Activated CD4-positive, alpha-beta T cell treated with anti-CD3 and anti-CD28 coated beads for 36 hours (primary cell): Measurements from ENCODE around the gene ULBP3. TPM values are rescaled to one million over a fixed set of nuclear protein-coding genes. Genes with fewer than 3 reads are reported as not detected.
"Not testable (repeated sequence)": the region's sequence is repeated elsewhere in the genome, so short reads cannot be mapped to it uniquely, and the experiment has no call there.

Source experiments
- ATAC-seq: fragments of 200-7000 bp; cut with Tn5 transposase; one replicate; pipeline ENCODE4 v1.10.0; 2021; ENCODE audit warnings: mild to moderate bottlenecking, moderate library complexity
- CTCF ChIA-PET: fragments of 350-600 bp; sonication (Branson Sonifier 250); formaldehyde crosslinking; loops from one replicate; lab custom pipeline; 2021; ENCODE audit warnings: antibody characterized with exemption; lab: Charles Lee
- POLR2A ChIA-PET: fragments of 350-600 bp; sonication (Branson Sonifier 250); formaldehyde crosslinking; loops from one replicate; lab custom pipeline; 2021; ENCODE audit warnings: antibody characterized with exemption, inconsistent platforms; lab: Charles Lee
- DNase-seq: peaks from one replicate; pipeline ENCODE4 v3.0.0-alpha.2; 2020
- H3K27ac Mint-ChIP-seq: one replicate; pipeline ENCODE4 v1.8.0; 2021; ENCODE audit warnings: mixed read lengths
- H3K27me3 Mint-ChIP-seq: one replicate; pipeline ENCODE4 v1.8.0; 2021; ENCODE audit warnings: mixed read lengths
- H3K36me3 Mint-ChIP-seq: one replicate; pipeline ENCODE4 v1.8.0; 2021; ENCODE audit warnings: low read depth, mixed read lengths
- H3K4me1 Mint-ChIP-seq: one replicate; pipeline ENCODE4 v1.8.0; 2021; ENCODE audit warnings: mixed read lengths
- H3K4me3 Mint-ChIP-seq: one replicate; pipeline ENCODE4 v1.8.0; 2021; ENCODE audit warnings: mild to moderate bottlenecking, moderate library complexity, mixed read lengths
- H3K9me3 Mint-ChIP-seq: one replicate; pipeline ENCODE4 v1.8.0; 2021; ENCODE audit warnings: low read depth, mixed read lengths
- intact Hi-C, 2 experiments: fragments of 100-400 bp; cut with DNase I in 1 of 2; cut with micrococcal nuclease in 1 of 2; formaldehyde crosslinking; loops; one replicate each; pipeline versions ENCODE4 v1.14.2 to v1.15.1; 2022 to 2024; cut with DNase I, micrococcal nuclease
- total RNA-seq, 2 experiments: library from RNA; stranded (reverse); gene quantifications; one replicate each; pipeline ENCODE4 v1.2.3, GENCODE V29; 2021

ULBP3 gene
- total RNA-seq, 2 experiments from 2014 or later = 0.46 to 0.77 TPM

DNA sequence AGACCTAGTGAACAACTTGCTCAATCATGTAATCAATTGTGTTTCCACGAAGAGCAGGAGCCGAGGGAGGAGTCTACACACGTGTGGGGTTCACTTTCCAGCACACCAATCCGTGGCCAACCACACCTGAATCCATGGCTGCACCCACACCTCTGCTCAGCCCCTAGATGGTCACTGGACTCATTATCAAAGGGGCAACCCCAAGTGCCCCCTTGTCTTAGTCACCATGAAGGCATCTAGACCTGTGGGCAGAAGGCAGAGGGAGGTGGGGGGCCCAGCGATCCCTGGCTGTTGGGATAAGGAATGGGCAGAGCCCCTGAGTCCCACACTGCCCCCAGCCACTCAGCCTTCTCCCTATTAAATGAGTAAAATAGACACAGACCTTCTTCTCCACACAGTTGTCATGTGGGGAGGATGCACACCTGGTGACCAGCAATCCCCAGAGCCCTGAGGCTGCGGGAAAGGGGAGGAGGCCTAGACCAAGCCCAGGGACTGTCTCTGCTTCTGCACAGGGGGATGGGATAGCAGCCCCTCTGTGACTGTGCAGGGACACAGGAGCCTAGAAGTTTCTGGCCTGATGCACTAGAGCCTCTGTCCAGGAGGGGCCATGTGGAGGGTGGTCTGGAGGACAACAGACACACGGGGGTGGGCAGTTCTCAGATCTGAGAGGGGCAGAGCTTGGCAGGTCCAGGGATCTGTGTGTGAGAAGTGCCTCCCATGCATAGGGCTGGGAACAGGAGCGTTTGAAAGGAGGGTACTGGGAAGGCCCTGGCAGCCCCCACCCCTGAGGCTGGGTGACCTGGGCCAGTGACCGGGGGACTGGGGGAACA lies 41.7 kb downstream of the ULBP3 start:
- ChIA-PET CTCF (no interaction called here), POLR2A (no interaction called here)
- Mint-ChIP-seq H3K4me3 (no peak overlapping the region), H3K27ac (no peak overlapping the region), H3K36me3 (no peaks in the 10 kb centered on the region), H3K9me3 (no peaks in the 10 kb centered on the region), H3K27me3 (peaks cover 50% of the 10 kb centered on the region), H3K4me1 (peaks cover 17% of the 10 kb centered on the region)
- intact Hi-C loops = no loop called here
- DNase-seq (no peak), ATAC-seq (no peak)

- ChIA-PET POLR2A (no interaction called here), CTCF (interaction anchor here (0.7 kb wide), 1 partner anchor 86 kb away, joined by 3 read pairs; no protein-coding TSS in a partner anchor)
- Mint-ChIP-seq H3K4me1 (peaks cover 17% of the 10 kb centered on the region), H3K9me3 (no peaks in the 10 kb centered on the region), H3K27ac (no peak within 1 kb of the TSS), H3K27me3 (peaks cover 57% of the 10 kb centered on the region), H3K36me3 (no peaks in the 10 kb centered on the region), H3K4me3 (no peak within 1 kb of the TSS)
- intact Hi-C loops = no loop called here
- ATAC-seq = peak; percentile 98
- peak; percentile 68 for DNase-seq
These were observed 43.6 kb downstream of the ULBP3 start, which contains the start of gene RAET1L for GRCh38 chr6:150025201-150025917. Gene RAET1L (minus strand): TSS chr6:150025532. CDS start chr6:150025471, 61 bp downstream.

- no peak overlapping the region for H3K27ac Mint-ChIP-seq
- H3K4me1 Mint-ChIP-seq = peaks cover 13% of the 10 kb centered on the region
- intact Hi-C loops = no loop called here
- CTCF ChIA-PET = interaction anchor here (0.7 kb wide), 1 partner anchor 86 kb away, joined by 3 read pairs; no protein-coding TSS in a partner anchor
- peaks cover 56% of the 10 kb centered on the region for H3K27me3 Mint-ChIP-seq
- POLR2A ChIA-PET = no interaction called here
- no peaks in the 10 kb centered on the region for H3K9me3 Mint-ChIP-seq
- ATAC-seq (no peak), DNase-seq (no peak)
- H3K4me3 Mint-ChIP-seq = no peak overlapping the region
- no peaks in the 10 kb centered on the region for H3K36me3 Mint-ChIP-seq
These were observed 44.2 kb downstream of the ULBP3 start for GRCh38 chr6:150024646-150025155.

DNA sequence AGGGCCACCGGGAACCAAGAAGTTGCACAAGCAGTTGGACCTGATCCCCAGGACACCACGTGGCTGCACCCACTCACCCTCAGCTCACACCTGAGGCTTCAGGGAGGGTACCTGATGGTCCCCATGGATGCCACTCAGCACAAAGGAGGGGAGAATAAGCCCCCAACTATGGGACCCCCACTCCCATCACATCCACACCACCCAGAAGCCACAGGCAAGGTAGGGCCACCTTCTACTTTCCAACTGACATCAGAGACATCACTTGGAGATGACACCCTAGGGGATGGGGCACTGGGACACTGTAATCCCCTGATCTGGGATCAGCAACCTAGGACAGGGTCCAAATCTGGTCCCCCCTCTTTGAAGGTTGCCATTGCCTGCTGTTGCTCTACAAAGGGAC lies 44.9 kb downstream of the ULBP3 start:
- Mint-ChIP-seq H3K27me3 (peaks cover 52% of the 10 kb centered on the region), H3K4me1 (peaks cover 13% of the 10 kb centered on the region)
- POLR2A ChIA-PET, H3K27ac Mint-ChIP-seq, H3K36me3 Mint-ChIP-seq, DNase-seq, CTCF ChIA-PET, H3K4me3 Mint-ChIP-seq, intact Hi-C loops, ATAC-seq, H3K9me3 Mint-ChIP-seq: not testable (repeated sequence)

- intact Hi-C loops, H3K27ac Mint-ChIP-seq, POLR2A ChIA-PET, H3K36me3 Mint-ChIP-seq, H3K9me3 Mint-ChIP-seq, DNase-seq, CTCF ChIA-PET, H3K4me3 Mint-ChIP-seq, ATAC-seq: not testable (repeated sequence)
- H3K27me3 Mint-ChIP-seq = peaks cover 57% of the 10 kb centered on the region
- H3K4me1 Mint-ChIP-seq = peaks cover 13% of the 10 kb centered on the region
These were observed 47.1 kb downstream of the ULBP3 start for GRCh38 chr6:150021870-150022269.

DNA sequence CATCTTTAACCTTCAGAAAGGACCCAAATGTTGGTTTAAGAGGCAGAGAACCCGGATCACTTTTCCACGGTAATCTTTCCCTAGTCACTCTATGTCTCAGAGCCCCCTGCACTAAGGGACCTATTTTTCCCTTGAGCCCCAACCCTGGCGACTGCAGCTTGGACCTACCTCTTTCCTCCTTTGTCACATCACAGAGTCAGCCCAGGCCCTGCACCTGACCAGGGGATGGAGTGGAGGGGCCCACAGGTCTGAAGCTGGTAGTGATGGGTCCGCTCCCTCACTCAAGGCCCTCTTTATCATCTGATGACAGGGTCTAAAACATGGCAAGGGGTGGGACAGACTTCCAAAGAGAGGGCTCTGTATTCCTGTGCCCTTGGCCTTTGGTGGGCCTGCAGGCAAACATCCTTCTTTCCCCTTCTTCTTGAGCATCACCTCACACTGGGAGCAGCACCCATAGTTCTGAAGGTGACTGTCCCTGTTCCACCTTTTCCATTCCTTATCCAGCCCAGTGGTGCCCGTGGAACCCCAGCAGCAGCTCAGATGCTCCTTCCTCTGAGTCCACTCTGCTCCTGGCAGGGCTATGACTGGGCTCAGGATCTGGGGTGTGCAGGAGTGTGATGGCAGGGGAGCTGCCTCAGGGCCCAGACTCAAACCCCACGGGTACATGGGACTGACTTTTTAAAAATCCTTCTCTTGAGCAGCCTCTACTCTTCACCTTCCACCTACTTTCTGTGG lies 49.9 kb downstream of the ULBP3 start:
- Mint-ChIP-seq H3K4me3 (no peak overlapping the region), H3K27me3 (peaks cover 59% of the 10 kb centered on the region), H3K36me3 (no peaks in the 10 kb centered on the region), H3K4me1 (peaks cover 15% of the 10 kb centered on the region), H3K27ac (no peak overlapping the region), H3K9me3 (no peaks in the 10 kb centered on the region)
- CTCF ChIA-PET = interaction anchor here (0.7 kb wide), 1 partner anchor 59 kb away, joined by 3 read pairs; no protein-coding TSS in a partner anchor
- POLR2A ChIA-PET = no interaction called here
- DNase-seq = no peak
- intact Hi-C loops = loop anchor here in 1 of 2 experiments (5.0 kb wide), 1 partner anchor 472 kb away; the partner anchor contains the start of gene PPIL4
- ATAC-seq = no peak

DNA sequence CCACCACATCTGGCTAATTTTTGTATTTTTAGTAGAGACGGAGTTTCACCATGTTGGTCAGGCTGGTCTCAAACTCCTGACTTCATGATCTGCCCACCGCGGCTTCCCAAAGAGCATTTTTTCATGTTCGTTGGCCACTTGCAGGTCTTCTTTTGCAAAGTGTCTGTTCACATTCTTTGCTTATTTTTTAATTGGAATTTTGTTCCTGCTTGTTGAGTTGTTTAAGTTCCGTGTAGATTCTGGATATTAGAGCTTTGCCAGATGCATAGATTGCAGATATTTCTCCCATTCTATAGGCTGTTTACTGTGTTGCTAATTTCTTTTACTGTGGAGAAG lies 51.8 kb downstream of the ULBP3 start:
- H3K4me1 Mint-ChIP-seq = peaks cover 19% of the 10 kb centered on the region
- peaks cover 68% of the 10 kb centered on the region for H3K27me3 Mint-ChIP-seq
- POLR2A ChIA-PET, H3K27ac Mint-ChIP-seq, ATAC-seq, H3K9me3 Mint-ChIP-seq, DNase-seq, H3K4me3 Mint-ChIP-seq, H3K36me3 Mint-ChIP-seq: not testable (repeated sequence)
- intact Hi-C loops = loop anchor here (1.0 to 5.0 kb wide), 3 partner anchors 83 to 470 kb away; partner anchors contain the start of gene PPIL4 (in 1 of the 2)
- CTCF ChIA-PET = interaction anchor here (0.6 to 2.6 kb wide), 19 partner anchors 10 to 691 kb away, joined by 3 to 24 read pairs (median 5); no protein-coding TSS in a partner anchor

DNA sequence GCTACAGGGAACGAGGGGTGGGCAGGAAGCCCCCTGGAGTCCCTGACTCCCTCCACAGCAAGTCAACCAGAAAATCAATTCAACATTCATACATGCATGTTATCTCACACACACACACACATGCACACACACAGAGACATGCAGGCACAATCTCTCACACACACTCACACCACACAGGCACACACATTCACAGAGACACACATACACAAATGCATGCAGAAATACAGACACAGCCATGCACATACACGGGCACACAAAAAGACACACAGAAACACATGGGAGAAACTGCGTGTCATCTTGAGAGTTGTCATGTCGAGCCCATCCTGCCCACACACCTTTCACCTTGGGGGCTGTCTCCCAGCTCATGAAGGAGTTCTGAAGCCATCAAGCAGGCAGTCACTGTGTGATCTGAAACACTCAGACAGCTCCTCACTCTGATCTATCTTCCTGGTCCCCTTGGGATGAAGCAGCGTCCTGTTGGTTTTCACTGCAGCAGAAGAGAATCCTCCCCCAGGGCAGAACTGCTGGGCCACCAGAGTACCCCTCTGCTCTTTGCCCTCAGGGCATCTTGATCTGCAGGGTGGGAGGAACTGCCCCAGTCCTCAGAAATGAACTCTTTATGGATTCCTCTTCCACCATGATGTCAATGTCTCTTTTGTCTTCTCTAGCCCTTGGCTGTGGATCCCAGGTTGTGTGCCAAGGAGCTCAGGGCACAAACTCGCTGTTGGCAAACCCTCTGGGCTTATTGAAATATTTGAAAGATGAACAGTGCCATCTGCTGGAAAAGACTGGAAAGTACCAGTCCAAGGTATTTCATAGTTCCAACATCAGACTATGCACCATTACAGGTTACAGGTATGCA lies 52.4 kb downstream of the ULBP3 start:
- H3K27me3 Mint-ChIP-seq = peaks cover 70% of the 10 kb centered on the region
- CTCF ChIA-PET = interaction anchor here (0.5 to 2.6 kb wide), 23 partner anchors 10 to 691 kb away, joined by 3 to 24 read pairs (median 4); no protein-coding TSS in a partner anchor
- H3K36me3 Mint-ChIP-seq = no peaks in the 10 kb centered on the region
- no peak overlapping the region for H3K27ac Mint-ChIP-seq
- POLR2A ChIA-PET = no interaction called here
- intact Hi-C loops = loop anchor here (1.0 to 5.0 kb wide), 4 partner anchors 82 to 469 kb away; partner anchors contain the start of gene PPIL4 (in 1 of the 2)
- no peak overlapping the region for H3K4me3 Mint-ChIP-seq
- no peaks in the 10 kb centered on the region for H3K9me3 Mint-ChIP-seq
- peaks cover 19% of the 10 kb centered on the region for H3K4me1 Mint-ChIP-seq
- ATAC-seq (peak; percentile 75), DNase-seq (peak; percentile 64)

DNA sequence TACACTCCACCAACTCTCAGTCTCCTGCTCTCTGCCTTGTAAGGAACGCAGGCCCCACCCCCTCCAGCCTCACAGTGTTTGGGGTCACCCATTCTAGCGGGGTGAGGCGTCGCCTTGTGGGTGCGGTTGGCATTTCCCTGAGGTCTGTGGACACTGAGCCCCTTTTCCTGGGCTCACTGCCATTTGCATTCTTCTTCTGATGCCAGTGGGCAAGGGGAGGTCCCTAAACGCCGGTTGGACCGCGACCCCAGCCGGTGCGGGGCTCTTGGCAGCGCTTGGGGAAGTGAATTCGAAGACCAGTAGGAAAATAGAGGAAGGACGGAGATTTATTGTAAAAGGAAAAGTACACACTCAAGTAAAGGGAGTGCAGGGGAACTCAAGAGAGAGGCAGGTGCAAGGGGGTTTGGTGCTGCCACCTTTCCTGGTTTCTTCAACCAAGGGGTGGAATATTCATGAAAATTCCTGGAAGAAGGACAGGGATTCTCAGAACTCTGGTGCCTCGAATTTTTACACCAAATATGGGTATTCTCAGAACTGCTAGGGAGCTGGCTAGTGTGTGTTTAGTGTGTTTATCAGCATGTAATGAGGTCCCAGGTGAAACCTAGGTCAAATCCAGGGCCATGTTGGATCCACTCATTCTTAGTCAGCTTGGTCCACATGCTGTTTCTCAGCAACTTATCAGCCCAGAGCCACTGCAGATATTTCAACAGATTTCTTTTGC lies 53.5 kb downstream of the ULBP3 start:
- H3K27ac Mint-ChIP-seq, H3K9me3 Mint-ChIP-seq, H3K4me3 Mint-ChIP-seq, DNase-seq, POLR2A ChIA-PET, H3K36me3 Mint-ChIP-seq: not testable (repeated sequence)
- peaks cover 73% of the 10 kb centered on the region for H3K27me3 Mint-ChIP-seq
- CTCF ChIA-PET = interaction anchor here (0.7 to 2.2 kb wide), 2 partner anchors 79 to 90 kb away, joined by 3 to 9 read pairs; no protein-coding TSS in a partner anchor
- intact Hi-C loops = loop anchor here (1.0 to 5.0 kb wide), 3 partner anchors 181 to 468 kb away; partner anchors contain the start of gene PPIL4 (in 1 of the 2)
- H3K4me1 Mint-ChIP-seq = peaks cover 19% of the 10 kb centered on the region
- peak; percentile 49 for ATAC-seq
